ENCODE data around the gene PHACTR1.
"Not testable (repeated sequence)": the region's sequence is repeated elsewhere in the genome, so short reads cannot be mapped to it uniquely, and the experiment has no call there.

PHACTR1 gene

GRCh38 chr6:12749531-12750379, 33.2 kb downstream of the PHACTR1 start:
- no peak for FAIRE-seq

- FAIRE-seq, result no peak
Observed at GRCh38 chr6:12750416-12750815, 33.8 kb downstream of the PHACTR1 start.

GRCh38 chr6:12751694-12752325, 35.2 kb downstream of the PHACTR1 start:
- no peak for FAIRE-seq

GRCh38 chr6:12753036-12753435, 36.5 kb downstream of the PHACTR1 start:
- FAIRE-seq, result no peak

DNA sequence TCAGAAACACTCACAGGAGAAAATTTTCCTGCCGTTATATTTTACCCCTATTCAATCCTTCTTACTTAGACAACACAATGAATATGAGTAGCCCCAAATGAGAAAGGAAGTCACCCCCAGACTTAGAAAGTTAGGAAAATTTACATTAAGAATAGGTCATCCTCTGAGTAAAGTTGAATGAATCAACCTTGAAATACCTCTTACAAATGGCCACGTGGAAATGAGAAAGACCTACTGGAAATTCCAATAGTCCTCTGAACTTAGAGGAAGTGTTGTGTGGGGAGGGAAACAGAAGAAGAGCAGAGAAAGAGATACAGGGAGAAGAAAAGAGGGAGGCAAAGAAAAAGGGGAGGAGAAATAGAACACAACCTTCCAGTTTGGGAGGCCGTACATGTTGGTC, 43.7 kb downstream of the PHACTR1 start:
- no peak for FAIRE-seq

- no peak for FAIRE-seq
Observed at GRCh38 chr6:12760911-12761310, 44.3 kb downstream of the PHACTR1 start.

- no peak for FAIRE-seq
Observed at GRCh38 chr6:12761376-12762115, 45.0 kb downstream of the PHACTR1 start.

DNA sequence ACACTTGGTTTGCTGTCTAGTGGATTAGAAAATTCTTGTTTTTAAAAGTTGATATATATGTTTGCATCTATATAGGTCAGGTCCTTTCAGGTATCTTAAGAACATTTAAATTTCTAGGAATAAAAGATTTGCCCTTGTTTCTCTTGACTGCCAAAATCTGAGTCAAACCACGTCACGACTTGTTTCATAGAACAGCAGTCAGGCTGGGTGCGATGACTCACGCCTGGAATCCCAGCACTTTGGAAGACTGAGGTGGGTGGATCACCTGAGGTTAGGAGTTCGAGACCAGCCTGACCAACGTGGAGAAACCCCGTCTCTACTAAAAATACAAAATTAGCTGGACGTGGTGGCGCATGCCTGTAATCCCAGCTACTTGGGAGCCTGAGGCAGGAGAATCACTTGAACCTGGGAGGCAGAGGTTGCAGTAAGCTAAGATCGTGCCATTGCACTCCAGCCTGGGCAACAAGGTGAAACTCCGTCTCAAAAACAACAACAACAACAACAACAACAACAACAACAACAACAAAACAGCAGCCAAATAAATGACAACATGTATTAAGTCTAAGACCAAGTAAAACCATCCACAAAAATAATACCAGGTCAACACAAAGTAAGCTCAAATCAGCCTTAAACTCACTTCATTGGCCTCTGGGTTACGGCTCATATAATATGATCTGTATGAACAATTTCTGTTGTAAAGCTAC, 46.3 kb downstream of the PHACTR1 start:
- not testable (repeated sequence) for FAIRE-seq

DNA sequence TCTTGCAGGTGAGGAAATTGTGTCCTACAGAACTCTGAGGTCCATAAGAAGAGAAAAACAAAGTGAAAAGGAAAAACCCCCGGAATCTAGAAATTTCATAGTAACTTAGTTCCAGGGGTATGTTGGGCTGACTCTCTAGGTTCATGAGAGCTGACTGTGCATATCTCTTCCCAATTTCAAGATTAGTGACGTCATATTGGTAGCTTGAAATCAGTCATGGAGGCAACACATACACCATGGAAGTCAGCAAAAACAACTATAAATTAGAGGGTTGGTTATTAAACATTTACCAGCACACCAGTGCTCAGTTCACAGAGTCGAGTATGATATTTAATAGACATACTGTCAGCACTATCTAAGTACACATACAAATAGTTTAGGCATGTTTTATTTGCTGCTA, 49.8 kb downstream of the PHACTR1 start:
- FAIRE-seq, result no peak

- no peak for FAIRE-seq
Observed at GRCh38 chr6:12767016-12767415, 50.4 kb downstream of the PHACTR1 start.

DNA sequence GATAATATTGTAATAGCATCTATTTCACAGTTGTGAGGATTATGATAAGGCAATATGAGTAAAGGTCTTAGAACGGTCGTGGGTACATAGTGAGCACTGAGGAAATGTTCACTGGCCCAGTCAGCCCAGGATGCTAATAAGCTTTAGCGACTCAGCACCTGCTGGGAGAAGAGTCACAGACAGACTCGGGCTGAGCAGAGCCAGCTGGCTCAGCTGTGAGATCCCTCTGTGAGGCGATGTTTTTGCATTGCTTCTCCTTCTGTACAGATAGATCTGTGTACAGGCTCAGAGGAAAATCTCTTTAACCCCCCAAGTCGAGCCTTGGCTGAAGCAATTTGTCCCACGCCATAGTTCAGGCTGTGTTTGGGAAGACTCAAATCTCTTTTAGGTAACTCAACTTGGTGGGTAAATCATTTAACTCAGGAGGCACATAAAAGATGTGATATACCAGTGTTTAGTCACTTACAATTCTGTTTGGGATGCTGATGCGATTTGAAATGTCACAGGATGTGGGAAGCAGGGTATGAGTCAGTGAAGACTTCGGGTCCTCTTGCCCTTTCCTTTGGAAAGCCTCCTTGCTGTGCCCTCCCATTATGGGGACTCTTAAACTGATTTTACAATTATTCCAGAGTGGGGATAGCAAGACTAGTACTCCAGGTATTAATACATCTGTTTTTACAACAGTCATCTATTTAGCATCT, 53.1 kb downstream of the PHACTR1 start:
- FAIRE-seq, result no peak

- FAIRE-seq, result no peak
Observed at GRCh38 chr6:12772416-12772815, 55.8 kb downstream of the PHACTR1 start.

GRCh38 chr6:12776291-12776690, 59.7 kb downstream of the PHACTR1 start:
- FAIRE-seq, result no peak

GRCh38 chr6:12779772-12780171, 63.2 kb downstream of the PHACTR1 start:
- no peak for FAIRE-seq

GRCh38 chr6:12782136-12782535, 65.6 kb downstream of the PHACTR1 start:
- no peak for FAIRE-seq

- no peak for FAIRE-seq
Observed at GRCh38 chr6:12785301-12785700, 68.7 kb downstream of the PHACTR1 start.

DNA sequence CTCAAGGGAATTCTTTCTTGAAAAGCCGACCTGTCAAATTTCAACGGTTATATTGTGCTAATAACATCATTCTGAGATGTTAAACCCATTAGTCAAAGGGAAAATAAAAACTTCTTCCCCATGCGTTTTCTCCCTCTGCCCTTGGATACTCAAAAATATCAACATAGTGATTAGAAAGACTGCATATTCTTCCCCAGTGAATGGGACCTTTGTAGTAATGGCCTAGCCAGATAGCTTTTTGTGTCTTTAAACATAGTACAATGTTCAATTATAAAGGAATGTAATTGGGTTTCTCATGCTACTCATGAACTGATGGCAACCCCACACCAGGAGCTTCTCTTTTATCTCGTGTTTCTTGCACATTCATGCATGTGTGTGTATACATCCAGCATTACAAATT, 69.4 kb downstream of the PHACTR1 start:
- no peak for FAIRE-seq

- no peak for FAIRE-seq
Observed at GRCh38 chr6:12791371-12791770, 74.8 kb downstream of the PHACTR1 start.

GRCh38 chr6:12798326-12798725, 81.8 kb downstream of the PHACTR1 start:
- FAIRE-seq, result no peak

DNA sequence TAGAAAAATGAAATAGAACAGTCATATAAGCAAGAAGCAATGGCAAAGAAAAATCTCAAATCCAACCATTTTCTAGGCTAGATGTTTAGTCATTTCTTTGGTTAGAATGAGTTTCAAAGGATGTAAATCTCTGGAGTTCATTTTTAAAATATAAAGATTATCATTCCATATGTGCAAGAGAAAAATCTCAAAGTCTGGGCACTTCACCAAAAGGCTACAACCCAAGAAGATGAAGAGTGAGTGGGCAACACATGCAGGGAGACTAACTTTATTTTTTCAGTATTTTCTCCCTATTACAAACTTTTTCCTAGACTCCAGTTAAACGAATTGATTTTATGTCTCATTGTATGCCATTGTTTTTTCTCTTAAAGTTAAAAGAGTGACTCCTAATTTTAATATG, 83.6 kb downstream of the PHACTR1 start:
- no peak for FAIRE-seq

- FAIRE-seq, result no peak
Observed at GRCh38 chr6:12801141-12801540, 84.6 kb downstream of the PHACTR1 start.

DNA sequence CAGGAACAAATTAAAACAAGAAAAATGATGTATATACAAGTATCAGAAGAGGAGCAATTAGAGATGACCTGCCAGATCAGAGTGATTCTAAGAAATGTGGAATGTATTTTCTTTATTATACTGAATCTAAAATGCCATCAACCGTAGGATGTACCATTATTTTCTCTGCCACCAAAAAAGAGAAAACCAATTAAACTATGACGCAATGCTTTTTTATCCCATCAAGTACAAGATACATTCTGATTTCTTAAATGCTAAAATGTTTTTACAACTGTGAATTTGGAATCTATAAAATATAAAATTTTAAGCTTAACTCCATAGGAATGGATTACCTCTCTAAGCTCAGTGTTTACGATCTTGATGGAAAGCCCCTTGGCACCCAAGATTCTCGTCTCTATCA, 85.9 kb downstream of the PHACTR1 start:
- no peak for FAIRE-seq

DNA sequence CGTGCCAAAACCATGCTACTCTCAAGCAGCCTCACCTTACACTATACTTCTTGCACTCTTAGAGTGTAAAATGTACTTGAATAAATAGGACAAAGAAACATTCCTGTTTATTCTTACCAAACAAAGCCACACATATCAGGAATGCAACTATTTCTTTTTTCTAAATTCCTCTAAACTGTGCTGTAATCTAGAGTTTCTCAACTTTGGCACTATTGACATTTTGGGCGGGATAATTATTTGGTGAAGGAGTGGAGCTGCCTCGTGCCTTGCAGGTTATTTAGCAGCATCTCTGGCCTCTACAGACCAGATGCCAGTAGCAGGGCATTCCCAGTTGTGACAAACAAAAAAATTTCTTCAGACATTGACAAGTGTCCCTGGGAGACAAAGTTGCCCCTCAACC, 86.9 kb downstream of the PHACTR1 start:
- FAIRE-seq, result no peak

Data from TTC549 (cell line).